Nucleus accumbens (tissue), 56 donors: ENCODE measurements around the gene LRRC53.
A peak's percentile ranks its signal among the peaks of the same experiment; 100 is the strongest.

Source experiments
- DNase-seq, 56 donors: peaks; one replicate each; lab custom pipeline; 2025; lab: John Stamatoyannopoulos, UW

LRRC53 gene

DNA sequence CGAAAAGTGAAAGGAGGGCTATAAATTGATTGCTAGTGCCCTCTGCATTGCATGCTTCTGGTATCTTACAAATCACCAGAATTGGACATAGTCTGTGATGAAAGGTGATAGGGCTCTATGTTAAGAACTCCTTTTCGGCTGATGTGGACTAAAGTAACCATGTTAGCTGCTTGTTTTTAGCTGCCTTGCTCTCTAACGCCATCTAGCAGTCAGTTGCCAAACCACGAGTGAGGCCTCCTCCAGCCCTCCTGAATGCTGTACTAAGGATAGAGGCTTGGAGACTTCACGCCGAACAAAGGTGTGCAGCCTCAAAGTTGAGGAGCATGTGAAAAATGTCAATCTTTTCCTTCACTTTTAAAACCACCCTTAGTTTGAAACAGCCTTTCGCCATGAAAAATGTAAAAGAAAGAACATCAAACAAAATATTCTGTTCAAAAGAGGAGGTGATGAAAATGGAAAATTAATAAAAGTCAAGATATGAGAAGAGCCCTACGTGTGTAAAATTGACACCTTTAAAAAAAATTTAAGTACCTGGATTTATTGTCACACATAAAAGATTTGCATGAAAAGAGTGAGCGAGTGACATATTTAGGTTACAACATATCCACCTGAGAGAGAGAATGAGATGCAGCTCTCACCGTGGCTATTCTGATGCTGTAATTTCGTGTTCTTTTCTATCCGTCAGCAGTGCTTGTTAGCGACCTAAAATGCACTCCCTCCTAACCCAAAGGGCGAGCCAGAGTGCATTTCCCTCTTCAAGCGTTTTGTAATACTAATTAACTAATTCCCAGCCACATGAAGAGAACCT, 8.1 kb downstream of the LRRC53 start:
- DNase-seq: peak in 46 of 56 donors; percentile 1 to 83 (median 39)

GRCh38 chr1:74502858-74503257, 9.6 kb downstream of the LRRC53 start:
- DNase-seq: no peak

DNA sequence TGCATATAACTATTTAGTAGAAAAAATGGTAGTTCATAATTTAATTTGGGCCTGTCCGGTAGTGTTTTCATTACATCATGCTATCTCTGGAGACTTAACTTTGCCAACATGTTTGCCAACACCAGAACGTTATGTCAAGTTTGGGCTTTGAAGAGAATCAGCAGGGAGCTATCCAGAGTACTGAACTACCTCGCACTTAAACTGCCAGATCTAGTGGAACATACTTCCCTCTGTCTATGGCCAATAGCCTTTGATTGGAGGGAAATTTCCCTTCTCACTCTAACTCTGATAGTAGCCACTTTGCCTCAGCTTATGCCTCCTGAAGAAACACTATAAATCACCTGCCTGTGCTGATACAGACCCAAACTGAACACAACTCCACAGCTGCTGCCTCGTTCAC, 10.0 kb downstream of the LRRC53 start:
- DNase-seq: no peak

GRCh38 chr1:74498901-74499300, 13.5 kb downstream of the LRRC53 start:
- no peak for DNase-seq

DNA sequence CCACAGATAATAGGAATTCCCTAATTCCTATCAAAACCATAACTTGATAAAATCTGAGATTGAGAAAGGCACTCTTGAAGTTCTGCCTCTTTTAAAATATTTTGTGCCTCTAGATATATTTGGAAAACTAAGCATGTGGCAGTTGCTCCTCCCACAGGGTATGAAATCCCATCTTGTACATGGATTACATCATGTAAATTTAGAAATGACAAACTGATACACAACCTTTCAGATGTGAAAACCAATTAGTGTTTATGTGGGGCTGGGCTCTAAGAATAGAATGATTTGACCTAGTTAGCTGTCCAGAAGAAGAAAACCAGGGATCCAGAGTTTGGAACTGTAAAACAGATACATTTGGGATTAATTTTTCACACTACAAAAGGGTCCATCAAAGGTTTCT, 15.7 kb downstream of the LRRC53 start:
- DNase-seq: no peak

DNA sequence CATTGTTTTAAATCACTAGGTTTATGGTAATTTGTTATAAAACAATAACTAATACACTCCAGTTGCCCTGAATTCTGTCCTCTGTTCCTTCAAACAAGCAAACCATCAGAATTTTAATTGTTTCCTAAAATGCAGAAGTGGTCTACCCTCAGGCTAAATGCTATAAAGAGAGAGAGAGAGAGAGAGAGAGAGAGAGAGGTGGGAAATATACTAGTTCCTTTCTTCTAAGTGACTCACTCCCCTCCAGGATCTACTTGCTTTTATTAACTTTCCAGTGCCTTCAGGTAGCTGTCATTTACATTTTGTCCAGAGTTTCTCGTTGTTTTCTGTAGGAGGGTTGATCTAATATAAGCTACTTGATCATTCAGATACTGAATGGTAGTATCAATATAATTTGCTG, 26.4 kb downstream of the LRRC53 start:
- DNase-seq: no peak

- no peak for DNase-seq
Measured at GRCh38 chr1:74485622-74486021, 26.8 kb downstream of the LRRC53 start.

DNA sequence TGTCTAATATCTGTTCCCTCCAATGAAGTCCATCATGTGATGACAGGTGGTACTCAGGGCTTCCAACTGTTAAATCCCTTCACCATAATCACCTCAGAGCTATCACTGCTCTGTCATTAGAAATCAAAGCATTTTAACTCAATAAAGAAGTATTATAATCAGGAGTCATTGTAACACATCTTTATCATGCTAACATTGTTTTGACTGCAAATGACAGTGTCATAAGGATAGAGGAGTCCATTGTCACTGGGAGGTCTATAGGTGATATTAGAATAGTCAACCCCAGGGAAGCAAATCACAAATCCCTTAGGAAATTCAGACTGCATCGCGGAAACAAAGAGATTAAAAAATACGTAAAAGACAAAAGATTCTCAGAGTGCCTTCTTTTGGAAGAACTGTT, 30.8 kb downstream of the LRRC53 start:
- no peak for DNase-seq

DNA sequence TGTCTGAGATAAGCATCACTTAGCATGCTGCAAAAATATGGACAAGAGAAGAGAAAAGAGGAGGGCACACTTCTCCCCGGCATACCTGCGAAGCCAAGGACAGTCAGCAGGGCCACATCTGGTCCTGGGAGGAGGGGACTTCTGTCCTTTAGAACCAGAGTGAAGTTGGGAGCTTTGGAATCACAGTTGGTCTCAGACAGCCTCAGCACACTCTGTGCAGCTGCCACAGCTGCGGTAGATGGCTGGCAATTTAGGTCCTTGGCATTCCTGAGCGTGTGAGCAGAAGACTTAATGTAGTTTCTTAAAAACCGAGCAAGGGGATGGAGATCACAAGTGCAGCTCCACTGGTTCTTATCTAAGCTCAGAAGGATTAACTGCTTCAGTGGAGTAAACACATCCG, 32.3 kb downstream of the LRRC53 start:
- peak in 1 of 56 donors; percentile 8 for DNase-seq

DNA sequence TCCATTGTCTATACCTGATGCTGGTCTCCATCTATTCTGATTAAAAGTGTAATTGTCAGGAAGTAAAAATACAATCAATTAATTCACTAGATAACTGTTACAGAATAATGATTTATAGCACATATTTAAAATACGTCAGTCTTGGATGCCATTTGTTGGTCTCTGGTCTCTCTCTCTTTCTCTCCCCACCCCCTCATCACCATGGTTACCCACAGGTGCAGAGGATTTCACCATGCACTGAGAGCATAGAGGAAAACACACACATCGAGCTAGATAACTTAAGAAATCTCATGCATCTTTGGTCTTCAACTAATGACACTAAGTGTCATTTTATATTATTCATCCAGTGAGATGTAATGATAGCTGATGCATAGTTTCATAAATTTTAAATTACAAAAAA, 33.4 kb downstream of the LRRC53 start:
- DNase-seq: peak in 1 of 56 donors; percentile 5

DNA sequence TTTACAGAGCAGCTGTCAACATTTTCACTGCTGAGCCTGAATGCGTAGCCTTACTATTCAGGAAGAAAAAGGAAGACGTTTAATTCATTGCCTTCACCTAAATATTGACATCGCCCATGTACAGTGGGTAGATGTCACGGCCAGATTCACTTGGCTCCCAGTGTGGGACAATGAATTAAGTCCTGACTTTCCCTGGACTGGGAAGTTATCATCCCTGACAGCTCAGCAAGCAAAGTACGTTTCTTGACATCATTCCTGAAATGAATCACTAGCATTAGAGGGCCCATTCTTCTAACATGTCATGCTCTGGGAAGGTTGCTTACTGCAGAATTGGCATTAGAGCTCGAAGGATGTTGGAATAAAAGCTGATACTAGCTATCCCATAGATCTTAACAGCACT, 37.8 kb downstream of the LRRC53 start:
- DNase-seq: no peak

- no peak for DNase-seq
Measured at GRCh38 chr1:74471470-74471869, 40.9 kb downstream of the LRRC53 start.

- no peak for DNase-seq
Measured at GRCh38 chr1:74470936-74471335, 41.5 kb downstream of the LRRC53 start.

DNA sequence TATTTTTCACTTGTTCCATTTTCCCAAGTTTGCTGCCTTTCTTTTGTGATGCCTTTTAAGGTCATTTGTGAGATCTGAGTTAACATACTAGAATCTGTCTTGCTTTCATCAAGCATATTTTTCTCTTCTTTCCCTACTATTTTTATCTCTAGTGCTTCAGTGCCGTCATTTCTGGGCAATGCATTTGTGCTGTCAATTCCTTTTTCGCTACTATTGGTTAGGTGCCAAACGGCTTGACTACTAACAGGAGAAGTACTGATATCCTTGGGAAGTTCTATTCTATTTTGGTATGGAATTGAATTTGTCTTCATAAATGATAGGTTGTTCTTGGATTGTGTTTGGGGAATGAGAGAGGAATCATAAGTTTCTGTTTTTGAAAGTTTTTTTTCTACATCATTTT, 42.2 kb downstream of the LRRC53 start:
- no peak for DNase-seq

GRCh38 chr1:74468982-74469603, 43.3 kb downstream of the LRRC53 start:
- no peak for DNase-seq

DNA sequence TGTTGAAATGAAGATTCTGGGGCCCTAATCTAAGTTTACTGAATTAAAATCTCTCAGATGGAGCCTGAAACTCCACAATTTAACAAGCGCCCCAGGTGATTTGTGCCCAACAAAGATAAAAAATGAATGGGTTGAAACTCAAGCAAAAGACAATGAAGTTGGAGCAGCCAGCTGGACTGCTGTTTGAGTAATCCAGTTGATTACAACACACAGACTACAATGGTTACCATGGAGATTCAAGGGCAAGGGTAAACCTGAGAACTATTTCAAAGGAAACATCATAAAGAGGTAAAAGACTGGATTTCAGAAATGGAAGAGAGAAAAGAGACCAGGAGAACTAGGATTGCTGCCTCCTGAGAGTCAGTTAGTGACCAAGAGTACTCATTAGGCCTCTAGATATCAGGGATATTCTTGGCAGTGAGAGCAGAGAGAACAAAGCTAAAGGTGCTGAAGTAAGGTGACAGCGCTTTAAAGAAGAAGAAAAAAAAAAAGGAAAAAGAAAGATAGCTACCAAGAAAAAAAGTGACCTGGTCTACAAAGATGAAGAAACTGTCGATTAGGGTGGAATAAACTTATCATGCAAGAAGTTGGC, 44.5 kb downstream of the LRRC53 start:
- no peak for DNase-seq

DNA sequence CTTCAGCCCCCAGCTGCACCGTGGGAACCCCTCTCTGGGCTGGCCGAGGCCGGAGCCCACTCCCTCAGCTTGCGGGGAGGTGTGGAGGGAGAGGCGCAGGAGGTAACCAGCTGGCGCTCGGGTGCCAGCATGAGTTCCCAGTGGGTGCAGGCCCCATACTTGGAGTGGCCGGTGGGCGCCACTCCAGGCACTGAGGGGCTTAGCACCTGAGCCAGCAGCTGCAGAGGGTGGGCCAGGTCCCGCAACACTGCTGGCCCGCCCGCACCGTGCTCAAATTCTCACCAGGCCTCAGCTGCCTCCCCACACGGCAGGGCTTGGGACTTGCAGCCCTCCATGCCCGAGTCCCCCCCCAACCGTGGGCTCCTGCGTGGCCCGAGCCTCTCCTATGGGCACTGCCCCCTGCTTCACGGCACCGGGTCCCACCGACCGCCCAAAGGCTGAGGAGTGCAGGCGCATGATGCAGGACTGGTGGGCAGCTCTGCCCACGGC, 47.2 kb downstream of the LRRC53 start:
- no peak for DNase-seq

GRCh38 chr1:74464037-74464436, 48.4 kb downstream of the LRRC53 start:
- DNase-seq: no peak

DNA sequence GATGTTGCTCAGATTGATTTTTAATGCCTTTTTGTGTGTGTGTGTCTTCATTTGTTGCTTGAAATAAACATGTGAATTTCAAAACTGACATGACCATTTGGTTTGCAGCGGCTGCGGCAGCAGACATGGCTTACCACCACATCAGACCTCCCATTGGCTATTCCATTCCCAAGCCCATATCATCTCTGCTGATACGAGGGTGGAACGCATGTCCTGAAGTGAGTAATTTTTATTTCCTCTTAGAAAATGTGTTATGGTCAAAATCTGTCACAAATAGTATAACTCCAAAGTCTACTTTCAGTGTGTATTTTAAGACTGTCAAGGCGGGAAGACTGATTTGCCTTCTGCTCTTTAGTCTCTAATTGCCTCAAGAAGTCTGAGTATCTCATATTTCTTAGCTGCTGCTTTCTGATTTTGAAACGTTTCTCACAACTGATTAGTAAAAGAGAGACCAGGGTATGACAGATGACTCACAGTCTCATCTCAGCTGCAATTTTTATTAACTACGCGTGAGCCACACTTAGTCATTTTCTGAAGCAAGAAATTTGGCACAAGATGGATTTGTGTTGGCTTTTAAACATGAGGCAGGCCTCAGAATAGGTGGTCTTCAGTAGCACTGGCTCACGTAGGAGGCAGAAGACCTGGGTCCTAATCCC, 49.0 kb downstream of the LRRC53 start:
- peak in 2 of 56 donors; percentile 7 to 9 for DNase-seq

DNA sequence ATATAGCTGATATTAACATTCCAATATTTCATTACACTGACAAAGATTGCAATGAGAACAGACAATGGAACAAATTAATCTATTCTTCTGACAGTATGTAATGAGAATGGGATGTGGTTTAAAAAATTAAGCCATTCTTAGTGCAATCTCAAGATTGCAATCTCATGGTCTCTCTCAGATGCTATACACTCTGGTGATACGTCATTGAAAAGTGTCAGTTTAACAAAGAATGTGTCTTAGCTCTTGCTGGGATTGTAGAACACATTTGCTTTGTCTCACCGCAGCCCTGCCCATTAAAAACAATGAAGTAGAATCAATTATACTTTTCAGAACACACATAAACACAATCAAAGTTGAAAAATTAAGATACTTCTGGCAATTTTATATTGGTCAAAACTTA, 55.2 kb downstream of the LRRC53 start:
- no peak for DNase-seq

GRCh38 chr1:74455390-74455789, 57.0 kb downstream of the LRRC53 start:
- DNase-seq: no peak
